Measurements from ENCODE around the gene MUSK. TPM values are rescaled to one million over a fixed set of nuclear protein-coding genes. Genes with fewer than 3 reads are reported as not detected.

The MUSK gene
- polyA plus RNA-seq (2011; rRNA removed) (0.58 and 0.77 TPM in 2 replicates), polyA minus RNA-seq (2011; rRNA and poly(A)+ RNA removed) (1.1 TPM in 2 replicates)

- DNase-seq (ENCODE audit: low read depth, low spot score) = no peak
- H3K4me3 ChIP-seq (ENCODE audit: low read depth, low read length) = no peak within 1 kb of the TSS
- CTCF ChIA-PET = interaction anchor here (0.6 kb wide), 1 partner anchor 1406 kb away, joined by 4 read pairs; no protein-coding TSS in a partner anchor
These were observed at the start of gene MUSK for GRCh38 chr9:110668570-110669167. TSS of gene MUSK (plus strand) at chr9:110668791. CDS start at chr9:110668905, 114 bp downstream.

GRCh38 chr9:110619831-110620230, 48.8 kb upstream of the MUSK start:
- Histone ChIP-seq H3K27me3 (ENCODE audit: control insufficient read depth, insufficient read depth, low read length) (no peaks in the 10 kb centered on the region), H3K9me3 (ENCODE audit: control insufficient read depth, insufficient read depth, low read length) (no peaks in the 10 kb centered on the region), H3K4me3 (ENCODE audit: low read depth, low read length) (no peak overlapping the region), H3K27ac (ENCODE audit: low read depth, low read length) (no peak overlapping the region)
- POLR2A ChIA-PET = interaction anchor here (1.1 kb wide), 1 partner anchor 40 kb away, joined by 5 read pairs; the partner anchor contains the start of gene SVEP1
- TF ChIP-seq CTCF (IDR thresholded peaks at IDR 0.05; ENCODE audit: low read depth, low read length) = no peak
- CTCF ChIA-PET = interaction anchor here (1.1 to 1.6 kb wide), 2 partner anchors 9 to 28 kb away, joined by 3 read pairs; no protein-coding TSS in a partner anchor
- peak; percentile 21 for DNase-seq (ENCODE audit: low read depth, low spot score)

More at GRCh38 chr9:110668570-110669167, at the start of gene MUSK:
- TF ChIP-seq CTCF (IDR thresholded peaks at IDR 0.05; ENCODE audit: low read depth, low read length) = no peak
- no peak within 1 kb of the TSS for H3K27ac ChIP-seq (ENCODE audit: low read depth, low read length)
- no peaks in the 10 kb centered on the region for H3K9me3 ChIP-seq (ENCODE audit: control insufficient read depth, insufficient read depth, low read length)
- POLR2A ChIA-PET = no interaction called here
- H3K27me3 ChIP-seq (ENCODE audit: control insufficient read depth, insufficient read depth, low read length) = no peaks in the 10 kb centered on the region

GRCh38 chr9:110620726-110621125, 47.9 kb upstream of the MUSK start:
- Histone ChIP-seq H3K27me3 (ENCODE audit: control insufficient read depth, insufficient read depth, low read length) (no peaks in the 10 kb centered on the region), H3K9me3 (ENCODE audit: control insufficient read depth, insufficient read depth, low read length) (no peaks in the 10 kb centered on the region), H3K27ac (ENCODE audit: low read depth, low read length) (no peak overlapping the region), H3K4me3 (ENCODE audit: low read depth, low read length) (no peak overlapping the region)
- ChIA-PET POLR2A (interaction anchor here (0.6 to 1.0 kb wide), 3 partner anchors 21 to 65 kb away, joined by 3 read pairs; partner anchors contain the start of gene SVEP1), CTCF (interaction anchor here (1.6 kb wide), 1 partner anchor 29 kb away, joined by 3 read pairs; no protein-coding TSS in a partner anchor)
- DNase-seq (ENCODE audit: low read depth, low spot score) = no peak
- no peak for TF ChIP-seq CTCF (IDR thresholded peaks at IDR 0.05; ENCODE audit: low read depth, low read length)

GRCh38 chr9:110622368-110622767, 46.2 kb upstream of the MUSK start:
- ChIA-PET POLR2A (no interaction called here), CTCF (interaction anchor here (1.0 to 2.1 kb wide), 5 partner anchors 11 to 434 kb away, joined by 4 to 7 read pairs (median 6); no protein-coding TSS in a partner anchor)
- no peak for TF ChIP-seq CTCF (IDR thresholded peaks at IDR 0.05; ENCODE audit: low read depth, low read length)
- Histone ChIP-seq H3K9me3 (ENCODE audit: control insufficient read depth, insufficient read depth, low read length) (no peaks in the 10 kb centered on the region), H3K27me3 (ENCODE audit: control insufficient read depth, insufficient read depth, low read length) (no peaks in the 10 kb centered on the region), H3K4me3 (ENCODE audit: low read depth, low read length) (no peak overlapping the region), H3K27ac (ENCODE audit: low read depth, low read length) (no peak overlapping the region)
- DNase-seq (ENCODE audit: low read depth, low spot score) = no peak

- ChIA-PET CTCF (interaction anchor here (0.6 to 2.1 kb wide), 26 partner anchors 12 to 733 kb away, joined by 3 to 14 read pairs (median 4); no protein-coding TSS in a partner anchor), POLR2A (no interaction called here)
- H3K27me3 ChIP-seq (ENCODE audit: control insufficient read depth, insufficient read depth, low read length) = no peaks in the 10 kb centered on the region
- DNase-seq (ENCODE audit: low read depth, low spot score) = no peak
- peak; percentile 68 for TF ChIP-seq CTCF (IDR thresholded peaks at IDR 0.05; ENCODE audit: low read depth, low read length)
- no peaks in the 10 kb centered on the region for H3K9me3 ChIP-seq (ENCODE audit: control insufficient read depth, insufficient read depth, low read length)
- H3K4me3 ChIP-seq (ENCODE audit: low read depth, low read length) = no peak overlapping the region
- H3K27ac ChIP-seq (ENCODE audit: low read depth, low read length) = no peak overlapping the region
These were observed 45.0 kb upstream of the MUSK start for GRCh38 chr9:110623462-110624025.
